Activated B cell treated with CpG ODN at 0.5 μM for 24 hours (primary cell): ENCODE results near the gene SEMA4C. TPM values are rescaled to one million over a fixed set of nuclear protein-coding genes. Genes with fewer than 3 reads are reported as not detected.

Source experiments
- ATAC-seq: fragments of 200-7000 bp; cut with Tn5 transposase; one replicate; pipeline ENCODE4 v1.10.0; 2021; ENCODE audit warnings: low read depth, mild to moderate bottlenecking, moderate library complexity
- CTCF ChIA-PET: fragments of 350-600 bp; sonication (Branson Sonifier 250); formaldehyde crosslinking; loops from one replicate; lab custom pipeline; 2021; ENCODE audit warnings: antibody characterized with exemption; lab: Charles Lee
- POLR2A ChIA-PET: fragments of 350-600 bp; sonication (Branson Sonifier 250); formaldehyde crosslinking; loops from one replicate; lab custom pipeline; 2021; ENCODE audit warnings: antibody characterized with exemption; lab: Charles Lee
- DNase-seq: peaks from one replicate; pipeline ENCODE4 v3.0.0; 2022
- H3K27ac Mint-ChIP-seq: one replicate; pipeline ENCODE4 v1.8.0; 2020; ENCODE audit warnings: mixed read lengths
- H3K27me3 Mint-ChIP-seq: one replicate; pipeline ENCODE4 v1.8.0; 2021; ENCODE audit warnings: mixed read lengths
- H3K36me3 Mint-ChIP-seq: one replicate; pipeline ENCODE4 v1.8.0; 2021; ENCODE audit warnings: low read depth, mixed read lengths
- H3K4me1 Mint-ChIP-seq: one replicate; pipeline ENCODE4 v1.8.0; 2021; ENCODE audit warnings: mixed read lengths
- H3K4me3 Mint-ChIP-seq: one replicate; pipeline ENCODE4 v1.8.0; 2020; ENCODE audit warnings: mild to moderate bottlenecking, mixed read lengths
- H3K9me3 Mint-ChIP-seq: one replicate; pipeline ENCODE4 v1.8.0; 2020; ENCODE audit warnings: mixed read lengths
- intact Hi-C: fragments of 100-400 bp; cut with micrococcal nuclease; formaldehyde crosslinking; loops from one replicate; pipeline ENCODE4 v1.15.1; 2024
- total RNA-seq: library from RNA; stranded (reverse); gene quantifications from 2 replicates; pipeline ENCODE4 v1.2.3, GENCODE V29; 2022
- TF ChIP-seq, protein P1 (sequence below): fragments of 200-600 bp; IDR thresholded peaks from one replicate; pipeline ENCODE4 v1.8.0; 2022; ENCODE audit warnings: antibody characterized with exemption, mild to moderate bottlenecking

SEMA4C gene
- total RNA-seq, 1 donor from 2014 or later, result 0.55 TPM

DNA sequence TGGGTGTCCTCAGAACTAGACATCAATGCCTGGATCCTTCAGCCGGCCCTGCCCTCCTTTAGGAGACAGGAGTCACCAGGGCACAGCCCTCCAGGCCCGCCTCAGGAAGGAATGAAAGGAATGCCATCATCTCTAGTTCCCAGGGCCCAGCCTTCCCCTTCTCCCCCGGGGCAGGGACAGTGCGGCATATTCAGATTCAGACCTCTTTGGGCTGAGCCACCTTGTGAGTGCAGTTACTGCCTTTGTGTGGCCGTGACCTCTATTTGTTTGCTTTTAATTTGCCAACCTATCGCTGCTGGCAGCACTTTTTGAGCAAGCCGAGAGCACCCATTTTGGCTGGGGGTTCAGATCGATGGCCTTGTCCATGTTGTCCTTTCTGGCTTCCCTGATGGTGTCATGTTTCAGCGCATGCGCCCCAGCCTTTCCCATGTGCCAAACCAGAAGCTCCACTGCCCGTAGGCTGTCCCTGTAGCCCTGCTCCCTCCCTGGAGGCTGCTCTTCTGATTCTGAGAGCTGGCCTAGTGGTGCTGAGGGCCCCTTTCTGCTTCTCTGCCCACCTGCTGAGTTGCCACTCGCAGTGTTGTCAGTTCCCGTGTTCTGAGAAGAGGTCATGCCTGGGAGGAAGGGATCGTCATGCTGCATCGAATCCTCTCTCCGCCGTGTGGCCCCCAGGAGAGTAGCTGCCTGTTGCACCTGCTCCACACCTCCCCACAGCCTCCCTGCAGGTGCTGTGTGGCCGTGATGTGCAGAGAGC is 36.9 kb downstream of the SEMA4C start:
- H3K27me3 Mint-ChIP-seq, result no peaks in the 10 kb centered on the region
- TF ChIP-seq, protein P1, sequence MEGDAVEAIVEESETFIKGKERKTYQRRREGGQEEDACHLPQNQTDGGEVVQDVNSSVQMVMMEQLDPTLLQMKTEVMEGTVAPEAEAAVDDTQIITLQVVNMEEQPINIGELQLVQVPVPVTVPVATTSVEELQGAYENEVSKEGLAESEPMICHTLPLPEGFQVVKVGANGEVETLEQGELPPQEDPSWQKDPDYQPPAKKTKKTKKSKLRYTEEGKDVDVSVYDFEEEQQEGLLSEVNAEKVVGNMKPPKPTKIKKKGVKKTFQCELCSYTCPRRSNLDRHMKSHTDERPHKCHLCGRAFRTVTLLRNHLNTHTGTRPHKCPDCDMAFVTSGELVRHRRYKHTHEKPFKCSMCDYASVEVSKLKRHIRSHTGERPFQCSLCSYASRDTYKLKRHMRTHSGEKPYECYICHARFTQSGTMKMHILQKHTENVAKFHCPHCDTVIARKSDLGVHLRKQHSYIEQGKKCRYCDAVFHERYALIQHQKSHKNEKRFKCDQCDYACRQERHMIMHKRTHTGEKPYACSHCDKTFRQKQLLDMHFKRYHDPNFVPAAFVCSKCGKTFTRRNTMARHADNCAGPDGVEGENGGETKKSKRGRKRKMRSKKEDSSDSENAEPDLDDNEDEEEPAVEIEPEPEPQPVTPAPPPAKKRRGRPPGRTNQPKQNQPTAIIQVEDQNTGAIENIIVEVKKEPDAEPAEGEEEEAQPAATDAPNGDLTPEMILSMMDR, result no peak
- peak; percentile 37 for ATAC-seq

DNA sequence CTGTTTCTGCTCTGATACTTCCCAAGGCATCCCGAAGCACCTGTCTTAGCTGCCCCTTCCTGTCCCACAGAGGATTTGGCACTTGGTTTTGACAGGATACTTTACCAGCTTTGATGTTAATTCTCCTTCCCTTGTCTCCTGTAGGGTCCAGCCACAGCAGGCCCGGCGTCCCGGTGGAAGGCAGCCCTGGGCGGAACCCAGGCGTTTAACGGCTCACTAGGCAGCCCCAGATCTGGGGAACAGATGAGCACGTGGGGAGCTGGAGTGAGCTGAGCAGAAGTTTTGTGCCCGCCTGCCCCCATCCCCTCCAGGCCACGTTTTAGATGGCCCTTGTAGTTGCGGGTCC is 37.5 kb downstream of the SEMA4C start:
- POLR2A ChIA-PET, result no interaction called here
- no peak overlapping the region for H3K4me3 Mint-ChIP-seq
- H3K27me3 Mint-ChIP-seq, result no peaks in the 10 kb centered on the region
- CTCF ChIA-PET, result no interaction called here
- peaks cover 76% of the 10 kb centered on the region for H3K36me3 Mint-ChIP-seq
- intact Hi-C loops, result no loop called here
- peaks cover 11% of the 10 kb centered on the region for H3K4me1 Mint-ChIP-seq
- no peak for ATAC-seq
- TF ChIP-seq, protein P1, result no peak
- no peak overlapping the region for H3K27ac Mint-ChIP-seq
- no peak for DNase-seq
- H3K9me3 Mint-ChIP-seq, result no peaks in the 10 kb centered on the region

More for the DNA sequence above, 36.9 kb downstream of the SEMA4C start:
- Mint-ChIP-seq H3K4me3 (no peak overlapping the region), H3K36me3 (peaks cover 71% of the 10 kb centered on the region), H3K4me1 (peaks cover 11% of the 10 kb centered on the region), H3K27ac (peak overlapping the region; percentile 50), H3K9me3 (no peaks in the 10 kb centered on the region)
- DNase-seq, result no peak
- CTCF ChIA-PET, result interaction anchor here (0.7 kb wide), 1 partner anchor 57 kb away, joined by 3 read pairs; no protein-coding TSS in a partner anchor
- POLR2A ChIA-PET, result no interaction called here
- intact Hi-C loops, result no loop called here

DNA sequence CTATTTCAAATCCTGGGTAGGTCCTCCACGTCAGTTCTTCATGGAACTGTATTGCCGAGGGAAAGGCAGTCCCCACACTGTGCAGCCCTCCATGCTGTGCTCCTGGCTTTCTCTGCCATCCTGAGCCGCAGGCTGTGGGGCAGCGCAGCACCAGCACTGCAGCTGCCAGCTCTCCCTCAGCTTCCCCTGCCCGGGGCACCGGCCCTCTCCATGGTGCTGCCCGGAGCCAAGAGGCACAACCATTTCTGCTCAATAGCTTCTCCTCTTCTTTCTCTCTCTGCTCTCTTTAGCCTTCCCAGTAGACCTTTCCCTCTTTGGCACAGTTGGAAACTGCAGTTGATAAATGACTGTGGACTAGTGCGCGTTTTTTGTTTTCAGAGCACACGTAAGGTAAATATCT is 38.2 kb downstream of the SEMA4C start:
- CTCF ChIA-PET, result no interaction called here
- POLR2A ChIA-PET, result no interaction called here
- TF ChIP-seq, protein P1, result no peak
- ATAC-seq (no peak), DNase-seq (no peak)
- no peaks in the 10 kb centered on the region for H3K9me3 Mint-ChIP-seq
- peaks cover 11% of the 10 kb centered on the region for H3K4me1 Mint-ChIP-seq
- no peaks in the 10 kb centered on the region for H3K27me3 Mint-ChIP-seq
- H3K27ac Mint-ChIP-seq, result no peak overlapping the region
- intact Hi-C loops, result no loop called here
- no peak overlapping the region for H3K4me3 Mint-ChIP-seq
- peaks cover 81% of the 10 kb centered on the region for H3K36me3 Mint-ChIP-seq

DNA sequence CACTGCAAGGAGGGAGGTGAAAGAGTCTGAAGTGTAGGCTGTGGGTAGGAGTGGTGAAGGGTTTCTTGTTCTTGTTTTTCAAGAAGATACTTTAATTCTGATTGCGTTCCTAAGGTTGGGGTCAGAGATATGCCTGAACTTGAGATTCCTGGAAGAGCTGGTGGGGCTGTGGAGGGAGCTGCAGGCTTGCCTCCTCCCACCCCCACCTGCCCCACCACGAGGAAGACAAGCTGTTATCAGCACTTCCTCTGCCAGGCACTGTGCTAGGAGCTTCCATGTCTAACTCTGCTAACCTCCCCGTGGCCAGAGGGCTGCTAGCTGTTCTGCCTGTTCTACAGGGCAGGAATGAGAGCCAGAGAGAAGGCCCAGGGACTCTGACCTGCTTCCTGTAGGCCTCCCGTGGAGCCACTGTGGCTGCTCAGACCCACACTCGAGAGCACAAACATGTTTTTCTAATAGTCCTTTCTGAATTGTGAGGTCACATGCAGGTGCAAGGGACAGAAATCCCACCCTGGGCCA is 39.8 kb downstream of the SEMA4C start:
- Mint-ChIP-seq H3K36me3 (peaks cover 87% of the 10 kb centered on the region), H3K4me1 (peaks cover 11% of the 10 kb centered on the region), H3K27me3 (no peaks in the 10 kb centered on the region), H3K27ac (no peak overlapping the region), H3K4me3 (no peak overlapping the region), H3K9me3 (no peaks in the 10 kb centered on the region)
- ChIA-PET POLR2A (interaction anchor here (0.7 kb wide), 1 partner anchor 12 kb away, joined by 4 read pairs; no protein-coding TSS in a partner anchor), CTCF (no interaction called here)
- TF ChIP-seq, protein P1, result no peak
- DNase-seq, result no peak
- intact Hi-C loops, result no loop called here
- ATAC-seq, result no peak

DNA sequence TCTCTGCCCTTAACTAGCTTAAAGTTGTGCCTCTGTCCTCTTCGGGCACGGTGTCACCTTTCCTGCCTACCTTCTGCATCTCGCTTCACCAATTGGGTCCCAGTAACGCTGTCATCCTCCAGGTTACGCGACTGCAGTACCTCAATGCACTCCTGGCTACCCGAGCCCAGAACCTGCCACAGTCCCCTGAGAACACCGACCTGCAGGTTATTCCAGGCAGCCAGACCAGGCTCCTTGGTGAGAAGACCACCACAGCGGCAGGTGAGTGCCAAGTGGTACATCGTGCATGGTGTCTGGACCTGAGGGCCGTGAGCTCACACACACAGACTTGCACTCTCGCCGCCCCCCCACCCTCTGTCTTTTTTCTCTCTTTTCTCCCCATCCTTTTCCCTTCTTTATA is 41.0 kb downstream of the SEMA4C start:
- no peaks in the 10 kb centered on the region for H3K9me3 Mint-ChIP-seq
- CTCF ChIA-PET, result no interaction called here
- ATAC-seq (no peak), DNase-seq (no peak)
- no peaks in the 10 kb centered on the region for H3K27me3 Mint-ChIP-seq
- no peak overlapping the region for H3K4me3 Mint-ChIP-seq
- no peak overlapping the region for H3K27ac Mint-ChIP-seq
- intact Hi-C loops, result no loop called here
- peaks cover 14% of the 10 kb centered on the region for H3K4me1 Mint-ChIP-seq
- POLR2A ChIA-PET, result no interaction called here
- TF ChIP-seq, protein P1, result no peak
- peaks cover 86% of the 10 kb centered on the region for H3K36me3 Mint-ChIP-seq
